ENCODE data around the gene SF3B4. TPM values are rescaled to one million over a fixed set of nuclear protein-coding genes. Genes with fewer than 3 reads are reported as not detected.

SF3B4 gene
- total and polyA plus RNA-seq, 2 of the 8 experiments (the other 6 are each of a cell fraction or from before 2014, with no cell fraction given), result 81.1 to 122 TPM

GRCh38 chr1:149888247-149888998 lies 39.2 kb downstream of the SF3B4 start (continued):
- TF ChIP-seq SIN3A (conservative IDR thresholded peaks at IDR 0.05 in 1 of 2, IDR thresholded peaks at IDR 0.05 in 1 of 2; ENCODE audit: low read depth in 1 of 2, low read length in 2 of 2), result peak in 1 of 2 experiments; percentile 90; a peak in 2 of 4 replicates
- peak; percentile 66; the same call in 1 of the 2 replicates for TF ChIP-seq CHD2 (IDR thresholded peaks at IDR 0.05; ENCODE audit: low read length)
- TF ChIP-seq ASH2L (IDR thresholded peaks at IDR 0.05; ENCODE audit: low read length), result peak; percentile 90
- TF ChIP-seq CHD1 (IDR thresholded peaks at IDR 0.05; ENCODE audit: low read depth, low read length), result peak; percentile 36; the same call in 1 of the 2 replicates
- TF ChIP-seq SIRT6 (IDR thresholded peaks at IDR 0.05; ENCODE audit: low read length), result no peak
- TF ChIP-seq KDM4A (IDR thresholded peaks at IDR 0.05; ENCODE audit: low read depth, low read length, severe bottlenecking), result no peak
- TF ChIP-seq SP1 (IDR thresholded peaks at IDR 0.05; ENCODE audit: low read depth, low read length), result peak; percentile 81
- TF ChIP-seq KDM1A (IDR thresholded peaks at IDR 0.05; ENCODE audit: borderline replicate concordance, low read length), result no peak
- peak in 1 of 2 experiments; percentile 95; a peak in 2 of 3 replicates for TF ChIP-seq POLR2A (IDR thresholded peaks at IDR 0.05; ENCODE audit: control extremely low read depth in 1 of 2, low read depth in 2 of 2, low read length in 2 of 2)
- peak; percentile 50 to 61; a peak in 3 of 4 replicates for TF ChIP-seq RAD21 (IDR thresholded peaks at IDR 0.05 in 1 of 2, conservative IDR thresholded peaks at IDR 0.05 in 1 of 2; ENCODE audit: low read depth in 2 of 2, low read length in 2 of 2)
- 0 out of 2 replicates have a peak, but pooled peaks have one; percentile 9 for TF ChIP-seq ATF2 (IDR thresholded peaks at IDR 0.05; ENCODE audit: low read length)
- TF ChIP-seq TAF7 (optimal IDR thresholded peaks at IDR 0.05; ENCODE audit: borderline replicate concordance, low read depth, low read length), result peak; percentile 15
- TF ChIP-seq CTCF (IDR thresholded peaks at IDR 0.05; ENCODE audit: control extremely low read depth in 1 of 3, insufficient read depth in 1 of 3, low read depth in 1 of 3, low read length in 3 of 3), result peak; percentile 48 to 65 (median 61)

Data from H1 (cell line).